GM12865 (cell line): ENCODE data around the gene CALU.

Source experiments
- DNase-seq: peaks from one replicate; pipeline ENCODE4 v3.0.0; 2010; ENCODE audit warnings: low read depth
- H3K4me3 ChIP-seq: 2 replicates; pipeline ENCODE4 v1.5.1; 2011; ENCODE audit warnings: mild to moderate bottlenecking, low read depth, low read length, control low read depth
- CTCF ChIP-seq: IDR thresholded peaks from 2 replicates; pipeline ENCODE4 v1.5.1; 2011; ENCODE audit warnings: low read length, control low read depth, low read depth, inconsistent platforms; ENCODE audit not compliant: insufficient read depth; ENCODE audit errors: missing control alignments

CALU gene

DNA sequence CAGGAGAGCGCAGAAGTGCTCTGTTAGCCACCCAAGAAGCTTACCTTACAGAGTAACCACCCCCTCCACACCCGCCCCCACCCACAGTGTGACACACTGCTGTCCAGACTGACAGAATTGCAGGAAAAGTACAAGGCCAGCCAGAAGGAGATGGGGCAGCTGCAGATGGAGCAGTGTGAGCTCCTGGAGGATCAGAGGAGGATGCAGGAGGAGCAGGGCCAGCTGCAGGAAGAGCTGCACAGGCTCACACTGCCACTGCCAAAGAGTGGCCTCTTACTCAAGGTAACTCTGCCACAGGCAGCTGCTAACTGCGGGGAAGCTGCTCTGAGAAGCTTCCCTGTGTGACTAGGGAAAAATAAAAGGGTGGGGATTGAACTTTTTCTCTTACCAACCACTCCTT, 70.2 kb downstream of the CALU start:
- no peak for DNase-seq
- no peak for TF ChIP-seq CTCF
- H3K4me3 ChIP-seq: no peak overlapping the region

DNA sequence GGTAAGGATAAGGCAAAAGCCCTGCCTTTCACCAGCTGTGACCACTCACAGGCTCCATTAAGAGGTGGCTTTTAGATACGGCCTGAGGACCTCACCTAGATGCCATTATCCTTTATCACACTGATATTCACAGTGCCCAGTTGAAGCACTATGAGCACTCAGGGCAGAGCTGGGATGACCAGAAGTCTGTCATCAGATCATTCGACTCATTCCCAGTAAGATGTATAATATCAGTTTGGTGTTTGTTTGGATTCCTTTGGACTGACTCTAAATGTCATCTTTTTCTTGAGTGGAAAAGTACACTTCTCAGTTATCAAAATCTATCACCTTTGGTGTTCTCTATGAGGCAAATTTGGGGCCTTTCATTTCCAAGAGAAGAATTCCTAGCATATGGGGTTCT, 71.3 kb downstream of the CALU start:
- no peak for TF ChIP-seq CTCF
- no peak overlapping the region for H3K4me3 ChIP-seq
- no peak for DNase-seq

GRCh38 chr7:128810997-128811396, 71.8 kb downstream of the CALU start:
- DNase-seq: no peak
- no peak overlapping the region for H3K4me3 ChIP-seq
- no peak for TF ChIP-seq CTCF

- DNase-seq: no peak
- no peak for TF ChIP-seq CTCF
- no peak overlapping the region for H3K4me3 ChIP-seq
Measured at GRCh38 chr7:128811631-128812430, 72.7 kb downstream of the CALU start.

DNA sequence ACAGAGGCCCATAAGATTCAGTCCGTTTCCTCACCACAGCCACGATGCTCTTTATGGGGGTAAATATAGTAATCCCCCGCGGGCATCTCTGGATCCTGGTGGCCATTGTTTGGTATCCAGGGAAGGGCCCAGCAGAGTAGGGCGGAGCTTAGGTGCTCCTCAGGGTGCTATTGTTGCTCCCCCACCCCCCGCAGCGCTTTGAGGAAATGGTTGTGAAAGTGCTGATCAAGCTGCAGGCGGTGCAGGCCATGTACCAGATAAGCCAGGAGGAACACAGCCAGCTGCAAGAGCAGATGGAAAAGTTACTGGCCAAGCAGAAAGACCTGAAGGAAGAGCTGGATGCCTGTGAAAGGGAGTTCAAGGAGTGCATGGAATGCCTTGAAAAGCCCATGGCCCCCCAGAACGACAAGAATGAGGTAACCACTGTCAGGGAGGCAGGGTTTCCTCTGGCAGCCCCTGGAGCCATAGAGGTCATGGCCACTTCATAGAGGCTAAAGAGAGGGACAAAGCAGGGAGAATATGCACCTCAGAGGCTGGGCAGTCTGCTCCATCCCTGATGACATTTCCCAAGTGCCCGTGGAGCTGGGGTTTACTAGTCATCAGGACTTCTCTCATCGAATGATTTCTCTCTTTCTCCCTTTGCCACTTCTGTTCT, 73.5 kb downstream of the CALU start:
- DNase-seq: no peak
- no peak for TF ChIP-seq CTCF
- no peak overlapping the region for H3K4me3 ChIP-seq

DNA sequence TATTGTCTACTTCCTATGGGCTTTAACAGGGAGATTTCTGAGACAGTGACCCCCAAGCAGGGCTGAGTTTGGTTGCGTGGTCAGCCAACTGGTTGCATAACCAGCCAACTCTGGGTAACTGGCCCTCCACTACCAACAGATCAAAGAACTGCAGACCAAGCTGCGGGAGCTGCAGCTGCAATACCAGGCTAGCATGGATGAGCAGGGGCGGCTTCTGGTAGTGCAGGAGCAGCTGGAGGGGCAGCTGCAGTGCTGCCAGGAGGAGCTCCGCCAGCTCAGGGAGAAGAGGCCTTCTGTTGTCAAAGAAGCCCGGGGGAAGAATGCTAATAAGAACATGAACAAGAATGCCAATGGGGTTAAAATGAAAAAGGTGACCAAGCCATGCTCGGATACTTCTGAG, 75.3 kb downstream of the CALU start:
- no peak overlapping the region for H3K4me3 ChIP-seq
- no peak for DNase-seq
- TF ChIP-seq CTCF: no peak
